Retinal pigment epithelial cell (primary cell): ENCODE measurements around the gene ELMO2.

Experiments used
- DNase-seq: peaks from one replicate; pipeline ENCODE4 v3.0.0-alpha.2; 2010; ENCODE audit warnings: low read depth
- H3K4me3 ChIP-seq: 2 replicates; pipeline ENCODE4 v1.5.1; 2011; ENCODE audit warnings: mild to moderate bottlenecking, low read length, control low read depth, moderate library complexity
- CTCF ChIP-seq: conservative IDR thresholded peaks from 2 replicates; pipeline ENCODE4 v1.5.1; 2011; ENCODE audit warnings: low read depth, low read length, control low read depth, inconsistent platforms

The ELMO2 gene

DNA sequence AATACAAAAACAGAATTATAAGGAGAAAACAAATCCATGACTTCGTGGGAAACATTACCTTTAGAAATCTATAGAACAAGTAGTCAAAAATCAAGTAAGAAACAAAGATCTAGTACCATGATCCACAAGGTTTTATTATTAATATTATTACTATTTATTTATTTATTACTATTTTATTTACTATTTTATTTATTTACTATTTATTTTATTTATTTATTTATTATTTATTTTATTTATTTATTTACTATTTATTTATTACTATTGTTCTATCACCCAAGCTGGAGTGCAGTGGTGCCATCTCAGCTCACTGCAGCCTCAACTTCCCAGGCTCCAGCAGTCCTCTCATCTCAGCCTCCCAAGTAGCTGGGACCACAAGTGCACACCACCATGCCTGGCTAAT lies 13.5 kb upstream of the ELMO2 start:
- no peak overlapping the region for H3K4me3 ChIP-seq
- no peak for DNase-seq
- no peak for TF ChIP-seq CTCF

DNA sequence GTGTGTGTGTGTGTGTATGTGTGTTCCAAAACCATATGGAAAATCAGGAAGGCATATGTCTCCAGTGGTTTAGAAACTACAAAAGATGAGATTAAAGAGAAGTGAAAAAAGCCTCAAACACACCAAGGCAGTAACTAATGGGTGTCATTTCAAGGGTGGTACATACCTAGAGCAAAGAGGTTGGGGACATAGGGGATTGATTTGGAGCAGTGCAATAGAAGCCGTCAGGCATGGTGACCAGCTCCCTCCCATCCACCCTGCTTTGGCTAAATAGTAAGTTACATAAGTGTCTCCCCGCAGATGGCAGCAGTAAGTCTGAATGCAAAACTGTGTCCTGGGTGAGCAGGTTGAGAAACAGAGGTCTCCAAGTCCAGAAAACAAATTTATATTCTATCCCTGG lies 10.4 kb upstream of the ELMO2 start:
- DNase-seq, result no peak
- H3K4me3 ChIP-seq, result no peak overlapping the region
- no peak for TF ChIP-seq CTCF

- H3K4me3 ChIP-seq, result no peak overlapping the region
- no peak for DNase-seq
- no peak for TF ChIP-seq CTCF
Observed at GRCh38 chr20:46416421-46416820, 10.0 kb upstream of the ELMO2 start.

GRCh38 chr20:46415773-46416172 lies 9.4 kb upstream of the ELMO2 start:
- H3K4me3 ChIP-seq, result no peak overlapping the region
- DNase-seq, result no peak

GRCh38 chr20:46414608-46415007 lies 8.2 kb upstream of the ELMO2 start:
- no peak for DNase-seq
- no peak for TF ChIP-seq CTCF
- no peak overlapping the region for H3K4me3 ChIP-seq

More at GRCh38 chr20:46415773-46416172, 9.4 kb upstream of the ELMO2 start:
- TF ChIP-seq CTCF, result no peak

- no peak for DNase-seq
- TF ChIP-seq CTCF, result no peak
- no peak overlapping the region for H3K4me3 ChIP-seq
Observed at GRCh38 chr20:46411637-46412036, 5.2 kb upstream of the ELMO2 start.

- TF ChIP-seq CTCF, result no peak
- no peak overlapping the region for H3K4me3 ChIP-seq
- no peak for DNase-seq
Observed at GRCh38 chr20:46408281-46408731, 1.9 kb upstream of the ELMO2 start.
